Adrenal gland (tissue), 19 donors: Measurements from ENCODE around the gene CDK15. TPM values are rescaled to one million over a fixed set of nuclear protein-coding genes. Genes with fewer than 3 reads are reported as not detected.

Experiments
- DNase-seq, 7 donors: peaks; one replicate each; pipeline ENCODE4 v3.0.0-alpha.2; 2019 to 2020
- H3K27ac ChIP-seq, 5 donors: fragments of 200-600 bp; sonication (generic) in 4 of 5; 1 replicate in 3 of 5; 2 replicates in 2 of 5; pipeline versions ENCODE4 v1.5.1 to v1.8.0; 2016 to 2020; ENCODE audit warnings: mild to moderate bottlenecking in 1 of 5
- H3K27me3 ChIP-seq: fragments of 200-600 bp; 2 replicates; pipeline ENCODE4 v1.8.0; 2021
- H3K36me3 ChIP-seq, 2 donors: fragments of 200-600 bp; replicated peaks in 1 of 2; 1 replicate in 1 of 2; 2 replicates in 1 of 2; pipeline versions ENCODE4 v1.5.1 to v1.8.0; 2018 to 2022
- H3K4me1 ChIP-seq, 2 donors: fragments of 200-600 bp; replicated peaks in 1 of 2; 1 replicate in 1 of 2; 2 replicates in 1 of 2; pipeline versions ENCODE4 v1.5.1 to v1.8.0; 2018 to 2021
- H3K4me3 ChIP-seq, 4 donors: fragments of 200-600 bp; sonication (generic) in 3 of 4; one replicate each; pipeline ENCODE4 v1.5.1; 2016 to 2018
- H3K9me3 ChIP-seq, 3 donors: fragments of 200-600 bp; sonication (generic) in 1 of 3; replicated peaks in 1 of 3; 1 replicate in 2 of 3; 2 replicates in 1 of 3; pipeline versions ENCODE4 v1.5.1 to v1.8.0; 2016 to 2021
- CTCF ChIP-seq, 6 experiments: fragments of 450-650 bp in 4 of 6; fragments of 200-600 bp in 2 of 6; sonication (generic) in 1 of 6; IDR thresholded peaks; 1 replicate in 5 of 6; 2 replicates in 1 of 6; pipeline versions ENCODE4 v1.5.1 to v1.8.0; 2016 to 2021; ENCODE audit warnings: antibody characterized with exemption in 6 of 6, mild to moderate bottlenecking in 2 of 6, moderate library complexity in 1 of 6
- POLR2A ChIP-seq, 2 donors: fragments of 450-650 bp; IDR thresholded peaks; one replicate each; pipeline ENCODE4 v1.6.1; 2017; ENCODE audit warnings: antibody characterized with exemption in 2 of 2, mild to moderate bottlenecking in 2 of 2, moderate library complexity in 1 of 2
- WGBS, 4 donors: extraction: QIAGEN DNeasy Blood & Tissue Kit in 2 of 4; methylation state at CpG; one replicate each; pipeline versions ENCODE4 v1.1.5 to v1.1.7; 2013 to 2017; 5-methylcytosine and 5-hydroxymethylcytosine counted together
- intact Hi-C, 2 donors: fragments of 100-400 bp; cut with DNase I; formaldehyde crosslinking; loops; one replicate each; pipeline versions ENCODE4 v1.14.1 to v1.15.0; 2022 to 2023
- long read RNA-seq, 10 donors: library from polyadenylated mRNA in 3 of 10; unstranded in 2 of 10; stranded (forward) in 1 of 10; transcript quantifications; one replicate each; pipeline ENCODE4 v2.0.0 and lab custom pipeline, GENCODE V29; 2021 to 2026
- polyA plus RNA-seq, 3 donors: library from polyadenylated mRNA; stranded (reverse); fragments of 200-250 nt in 2 of 3; fragments of 350-450 nt in 1 of 3; fragmentation: Illumina TruSeq in 1 of 3; extraction: RNeasy Lipid Tissue Mini Kit (QIAGEN cat#74804) in 1 of 3; gene quantifications; one replicate each; pipeline ENCODE4 v1.2.3, GENCODE V29; 2013 to 2014
- total RNA-seq, 9 donors: library from RNA; depleted of rRNA in 4 of 9; stranded (reverse); fragments of >200 nt in 4 of 9; fragments of 120-200 nt in 1 of 9; fragmentation: NEBNext Ultra II Directional in 1 of 9; extraction: Animal tissue kit (Norgen Biotek cat#: 25700) in 1 of 9; gene quantifications; one replicate each; pipeline versions ENCODE4 v1.1.0 to v1.2.4, GENCODE V29; 2013 to 2023
- donor health status: healthy with polysubstance abuse.
- donor health status: Bipolar disorder and iron deficiency.
- donor health status: DM: yes; HTN: yes; CAD: no.
- donor health status: DM: no; HTN: no; CAD: no.
- donor health status: DM: no; HTN: no; CAD: no.
- donor health status: DM: yes; HTN: yes; CAD: no.

The CDK15 gene
- total RNA-seq, result 1 to 10 TPM in 2 of 9 donors, under 1 TPM in 6, not detected in 1; 0.06 to 1.2 (median 0.15) TPM
- polyA plus RNA-seq, result under 1 TPM; 0.10 to 0.80 (median 0.13) TPM
- long read RNA-seq, donor 1, result 0 reads
- long read RNA-seq, donor 2, result 0 reads
- long read RNA-seq, donor 3, result 0 reads
- long read RNA-seq, donor 4, result 0 reads
- long read RNA-seq, donor 5, partial matches to known transcripts, result 0 of 1 reads
- long read RNA-seq, donor 5, other reads (novel, unspliced or antisense), result 1 of 1 reads
- long read RNA-seq, donor 6, result 0 reads
- long read RNA-seq, donor 7, result 0 reads
- long read RNA-seq, donor 8, result 0 reads
- long read RNA-seq, donor 9, result 0 reads
- long read RNA-seq, donor 10, result 0 reads

DNA sequence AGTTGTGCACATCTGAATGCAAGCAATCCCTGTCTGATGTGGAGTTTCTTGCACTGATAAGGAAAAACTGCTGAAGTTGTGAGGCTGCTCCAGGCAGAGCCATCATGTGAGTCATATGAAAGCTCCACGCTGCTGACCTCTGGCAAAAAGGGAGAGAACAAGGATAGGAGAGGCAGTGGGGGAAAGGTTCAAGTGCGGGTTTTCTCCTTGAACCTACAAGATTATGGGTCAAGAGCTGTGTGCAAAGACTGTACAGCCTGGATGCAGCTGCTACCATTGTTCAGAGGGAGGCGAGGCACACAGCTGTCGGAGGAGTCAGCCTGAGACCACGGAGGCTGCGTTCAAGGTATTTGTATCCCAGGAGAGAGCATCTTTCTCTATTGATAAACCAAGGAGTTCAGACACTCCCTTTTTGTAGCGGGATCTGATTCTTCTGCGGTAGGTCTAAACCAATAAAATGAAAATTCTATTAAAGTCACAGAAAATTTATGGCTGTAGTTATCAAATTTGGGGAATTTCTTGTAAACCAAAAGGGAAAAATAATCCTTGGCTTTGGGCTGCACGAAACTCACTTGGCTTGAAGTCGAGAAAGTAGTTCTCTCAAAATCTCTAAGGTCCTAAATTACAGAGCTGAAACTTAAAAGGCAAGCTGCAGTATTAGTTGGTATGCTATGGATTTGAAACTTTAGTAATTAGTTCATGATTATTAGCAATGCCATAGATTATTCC is at the start of gene CDK15:
CDK15 (plus strand) TSS at position 96 of the 729 bp plus-strand sequence; CDS start at position 224, 128 bp downstream.
- Histone ChIP-seq H3K27me3 (no peaks in the 10 kb centered on the region), H3K27ac (peak within 1 kb of the TSS in 2 of 5 donors; percentile 50 to 56), H3K9me3 (no peaks in the 10 kb centered on the region), H3K4me3 (no peak within 1 kb of the TSS), H3K4me1 (peaks cover 0 to 15% of the 10 kb centered on the region in 2 donors), H3K36me3 (no peaks in the 10 kb centered on the region)
- WGBS, 4 donors, result 35 to 47% (median 43%) methylated on average over 10 of the region's 10 CpGs
- intact Hi-C loops, result loop anchor here (10.0 kb wide), 2 partner anchors 48 to 368 kb away; no protein-coding TSS in a partner anchor
- TF ChIP-seq CTCF (IDR thresholded peaks at IDR 0.05) (no peak), POLR2A (IDR thresholded peaks at IDR 0.05) (no peak)
- peak in 6 of 7 donors; percentile 42 to 65 (median 52) for DNase-seq

DNA sequence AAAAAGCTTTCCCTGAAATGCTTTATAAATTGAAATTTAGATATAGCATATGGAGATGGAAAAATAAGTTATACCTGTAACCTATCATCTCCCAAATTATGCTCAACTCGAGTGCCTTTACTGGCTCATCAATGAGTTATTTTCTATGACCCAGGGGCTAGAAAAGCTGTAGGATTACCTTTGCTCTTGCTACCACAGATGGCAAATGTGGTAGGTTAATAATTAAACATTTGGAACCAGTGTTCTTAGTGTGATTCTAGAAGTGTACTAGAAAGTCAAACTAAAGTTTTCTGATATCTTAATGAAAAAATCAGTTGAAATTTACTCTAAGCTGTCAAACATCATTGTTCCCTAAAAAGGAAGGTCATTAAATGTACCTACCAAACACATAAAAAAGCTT is 48.1 kb upstream of the CDK15 start:
- Histone ChIP-seq H3K9me3 (no peaks in the 10 kb centered on the region), H3K27me3 (no peaks in the 10 kb centered on the region), H3K4me3 (no peak overlapping the region), H3K36me3 (peaks cover 0 to 26% of the 10 kb centered on the region in 2 donors), H3K4me1 (no peaks in the 10 kb centered on the region), H3K27ac (no peak overlapping the region)
- intact Hi-C loops, result no loop called here
- WGBS, 4 donors, result 0 to 77% (median 0%) methylated on average over 1 of the region's 1 CpG
- no peak for TF ChIP-seq POLR2A (IDR thresholded peaks at IDR 0.05)
- no peak for TF ChIP-seq CTCF (IDR thresholded peaks at IDR 0.05)
- no peak for DNase-seq

GRCh38 chr2:201758873-201759272 is 47.5 kb upstream of the CDK15 start:
- TF ChIP-seq POLR2A (IDR thresholded peaks at IDR 0.05), result no peak
- TF ChIP-seq CTCF (IDR thresholded peaks at IDR 0.05), result no peak
- WGBS, 4 donors, result 88 to 96% (median 94%) methylated on average over 3 of the region's 3 CpGs
- Histone ChIP-seq H3K4me1 (no peaks in the 10 kb centered on the region), H3K27me3 (no peaks in the 10 kb centered on the region), H3K9me3 (no peaks in the 10 kb centered on the region), H3K36me3 (peaks cover 0 to 26% of the 10 kb centered on the region in 2 donors), H3K4me3 (no peak overlapping the region), H3K27ac (no peak overlapping the region)
- no peak for DNase-seq
- intact Hi-C loops, result no loop called here

GRCh38 chr2:201759567-201759966 is 46.8 kb upstream of the CDK15 start:
- Histone ChIP-seq H3K4me1 (no peaks in the 10 kb centered on the region), H3K36me3 (peaks cover 0 to 26% of the 10 kb centered on the region in 2 donors), H3K27ac (no peak overlapping the region), H3K4me3 (no peak overlapping the region), H3K9me3 (no peaks in the 10 kb centered on the region), H3K27me3 (no peaks in the 10 kb centered on the region)
- intact Hi-C loops, result no loop called here
- no peak for DNase-seq
- TF ChIP-seq POLR2A (IDR thresholded peaks at IDR 0.05) (no peak), CTCF (IDR thresholded peaks at IDR 0.05) (no peak)
- 94 to 100% (median 96%) methylated on average over 1 of the region's 1 CpG for WGBS, 4 donors
